Measurements from ENCODE around the gene RCCD1. TPM values are rescaled to one million over a fixed set of nuclear protein-coding genes. Genes with fewer than 3 reads are reported as not detected.

The RCCD1 gene
- total RNA-seq, 1 donor from 2014 or later: 21.5 TPM

GRCh38 chr15:90931575-90931827 is 23.2 kb upstream of the RCCD1 start:
- Mint-ChIP-seq H3K4me3 (peak overlapping the region; percentile 93), H3K27me3 (ENCODE audit: low read depth) (no peaks in the 10 kb centered on the region), H3K4me1 (peaks cover 24% of the 10 kb centered on the region), H3K27ac (peak overlapping the region; percentile 88), H3K9me3 (no peaks in the 10 kb centered on the region), H3K36me3 (peaks cover 2% of the 10 kb centered on the region)
- DNase-seq (ENCODE audit: low spot score in 2 of 2, unreplicated experiment in 2 of 2): no peak
- no peak for TF ChIP-seq CTCF (IDR thresholded peaks at IDR 0.05; ENCODE audit: unreplicated experiment)

- Mint-ChIP-seq H3K9me3 (no peaks in the 10 kb centered on the region), H3K27ac (peak within 1 kb of the TSS; percentile 88), H3K4me1 (peaks cover 27% of the 10 kb centered on the region), H3K4me3 (peak within 1 kb of the TSS; percentile 93), H3K27me3 (ENCODE audit: low read depth) (no peaks in the 10 kb centered on the region), H3K36me3 (peaks cover 5% of the 10 kb centered on the region)
- peak; percentile 82 to 95 for DNase-seq (ENCODE audit: low spot score in 2 of 2, unreplicated experiment in 2 of 2)
- peak; percentile 82 for TF ChIP-seq CTCF (IDR thresholded peaks at IDR 0.05; ENCODE audit: unreplicated experiment)
Measured at GRCh38 chr15:90931828-90932659, 22.6 kb upstream of the RCCD1 start, which contains the start of gene HDDC3. HDDC3 (minus strand) TSS chr15:90932549; CDS start chr15:90932540, 9 bp downstream.

- peak overlapping the region; percentile 93 for H3K4me3 Mint-ChIP-seq
- no peak for DNase-seq (ENCODE audit: low spot score in 2 of 2, unreplicated experiment in 2 of 2)
- H3K36me3 Mint-ChIP-seq: peaks cover 5% of the 10 kb centered on the region
- H3K27me3 Mint-ChIP-seq (ENCODE audit: low read depth): no peaks in the 10 kb centered on the region
- H3K4me1 Mint-ChIP-seq: peaks cover 27% of the 10 kb centered on the region
- H3K9me3 Mint-ChIP-seq: no peaks in the 10 kb centered on the region
- H3K27ac Mint-ChIP-seq: peak overlapping the region; percentile 67
- TF ChIP-seq CTCF (IDR thresholded peaks at IDR 0.05; ENCODE audit: unreplicated experiment): no peak
Measured at GRCh38 chr15:90932660-90932991, 22.1 kb upstream of the RCCD1 start.

- H3K27ac Mint-ChIP-seq: no peak overlapping the region
- peaks cover 6% of the 10 kb centered on the region for H3K36me3 Mint-ChIP-seq
- no peaks in the 10 kb centered on the region for H3K27me3 Mint-ChIP-seq (ENCODE audit: low read depth)
- no peaks in the 10 kb centered on the region for H3K9me3 Mint-ChIP-seq
- H3K4me1 Mint-ChIP-seq: peaks cover 27% of the 10 kb centered on the region
- TF ChIP-seq CTCF (IDR thresholded peaks at IDR 0.05; ENCODE audit: unreplicated experiment): no peak
- no peak overlapping the region for H3K4me3 Mint-ChIP-seq
- DNase-seq (ENCODE audit: low spot score in 2 of 2, unreplicated experiment in 2 of 2): no peak
Measured at GRCh38 chr15:90933301-90933700, 21.4 kb upstream of the RCCD1 start.

- Mint-ChIP-seq H3K27me3 (ENCODE audit: low read depth) (no peaks in the 10 kb centered on the region), H3K4me1 (peaks cover 27% of the 10 kb centered on the region), H3K36me3 (peaks cover 7% of the 10 kb centered on the region), H3K9me3 (no peaks in the 10 kb centered on the region), H3K4me3 (peak overlapping the region; percentile 86), H3K27ac (peak overlapping the region; percentile 94)
- peak; percentile 57 for TF ChIP-seq CTCF (IDR thresholded peaks at IDR 0.05; ENCODE audit: unreplicated experiment)
- peak; percentile 54 to 83 for DNase-seq (ENCODE audit: low spot score in 2 of 2, unreplicated experiment in 2 of 2)
Measured at GRCh38 chr15:90934256-90934948, 20.3 kb upstream of the RCCD1 start.

Data from mesothelial cell of epicardium (in vitro differentiated cells).